ENCODE data around the gene PARS2.

The PARS2 gene

GRCh38 chr1:54774820-54775498 is 10.6 kb upstream of the PARS2 start:
- peak; percentile 17 for DNase-seq (ENCODE audit: low spot score)

GRCh38 chr1:54772951-54773350 is 8.6 kb upstream of the PARS2 start:
- DNase-seq (ENCODE audit: low spot score): no peak

GRCh38 chr1:54768093-54768492 is 3.8 kb upstream of the PARS2 start:
- no peak for DNase-seq (ENCODE audit: low spot score)

GRCh38 chr1:54767526-54767925 is 3.2 kb upstream of the PARS2 start:
- no peak for DNase-seq (ENCODE audit: low spot score)

- DNase-seq (ENCODE audit: low spot score): no peak
These were observed 2.4 kb upstream of the PARS2 start for GRCh38 chr1:54766726-54767125.

- DNase-seq (ENCODE audit: low spot score): no peak
These were observed 719 bp upstream of the PARS2 start for GRCh38 chr1:54764922-54765561.

GRCh38 chr1:54763816-54764132 is 549 bp downstream of the PARS2 start:
- peak; percentile 9 for DNase-seq (ENCODE audit: low spot score)

- DNase-seq (ENCODE audit: low spot score): no peak
These were observed 5.5 kb downstream of the PARS2 start for GRCh38 chr1:54758678-54759348.

GRCh38 chr1:54757833-54758232 is 6.5 kb downstream of the PARS2 start:
- DNase-seq (ENCODE audit: low spot score): no peak

GRCh38 chr1:54754486-54755285 is 9.6 kb downstream of the PARS2 start:
- no peak for DNase-seq (ENCODE audit: low spot score)

- DNase-seq (ENCODE audit: low spot score): no peak
These were observed 10.3 kb downstream of the PARS2 start for GRCh38 chr1:54754045-54754444.

- DNase-seq (ENCODE audit: low spot score): no peak
These were observed 12.9 kb downstream of the PARS2 start for GRCh38 chr1:54751426-54751825.

- no peak for DNase-seq (ENCODE audit: low spot score)
These were observed 13.7 kb downstream of the PARS2 start for GRCh38 chr1:54750596-54750995.

- DNase-seq (ENCODE audit: low spot score): no peak
These were observed 16.1 kb downstream of the PARS2 start for GRCh38 chr1:54748094-54748835.

GRCh38 chr1:54745864-54746263 is 18.5 kb downstream of the PARS2 start:
- no peak for DNase-seq (ENCODE audit: low spot score)

- no peak for DNase-seq (ENCODE audit: low spot score)
These were observed 19.0 kb downstream of the PARS2 start for GRCh38 chr1:54745274-54745673.

GRCh38 chr1:54744696-54745095 is 19.6 kb downstream of the PARS2 start:
- no peak for DNase-seq (ENCODE audit: low spot score)

- DNase-seq (ENCODE audit: low spot score): no peak
These were observed 20.7 kb downstream of the PARS2 start for GRCh38 chr1:54743416-54744226.

GRCh38 chr1:54742282-54742681 is 22.0 kb downstream of the PARS2 start:
- no peak for DNase-seq (ENCODE audit: low spot score)

- no peak for DNase-seq (ENCODE audit: low spot score)
These were observed 22.8 kb downstream of the PARS2 start for GRCh38 chr1:54741531-54741930.

- no peak for DNase-seq (ENCODE audit: low spot score)
These were observed 26.1 kb downstream of the PARS2 start for GRCh38 chr1:54738244-54738643.

Measured in COLO829 (cell line).